Tibial nerve (tissue), 4 donors: Measurements from ENCODE around the gene MYRIP.

Source experiments
- EP300 ChIP-seq, 2 donors: sonication (generic); formaldehyde crosslinking; IDR thresholded peaks; one replicate each; pipeline ENCODE4 v1.6.1; 2017; ENCODE audit warnings: antibody characterized with exemption in 2 of 2, mild to moderate bottlenecking in 1 of 2
- TF ChIP-seq, protein P1 (sequence below), 5 experiments: fragments of 200-600 bp in 3 of 5; fragments of 450-650 bp in 2 of 5; sonication (generic) in 3 of 5; IDR thresholded peaks; one replicate each; pipeline ENCODE4 v1.5.1; 2016 to 2019; ENCODE audit warnings: antibody characterized with exemption in 5 of 5, mild to moderate bottlenecking in 3 of 5, moderate library complexity in 2 of 5

- TF ChIP-seq, protein P1, sequence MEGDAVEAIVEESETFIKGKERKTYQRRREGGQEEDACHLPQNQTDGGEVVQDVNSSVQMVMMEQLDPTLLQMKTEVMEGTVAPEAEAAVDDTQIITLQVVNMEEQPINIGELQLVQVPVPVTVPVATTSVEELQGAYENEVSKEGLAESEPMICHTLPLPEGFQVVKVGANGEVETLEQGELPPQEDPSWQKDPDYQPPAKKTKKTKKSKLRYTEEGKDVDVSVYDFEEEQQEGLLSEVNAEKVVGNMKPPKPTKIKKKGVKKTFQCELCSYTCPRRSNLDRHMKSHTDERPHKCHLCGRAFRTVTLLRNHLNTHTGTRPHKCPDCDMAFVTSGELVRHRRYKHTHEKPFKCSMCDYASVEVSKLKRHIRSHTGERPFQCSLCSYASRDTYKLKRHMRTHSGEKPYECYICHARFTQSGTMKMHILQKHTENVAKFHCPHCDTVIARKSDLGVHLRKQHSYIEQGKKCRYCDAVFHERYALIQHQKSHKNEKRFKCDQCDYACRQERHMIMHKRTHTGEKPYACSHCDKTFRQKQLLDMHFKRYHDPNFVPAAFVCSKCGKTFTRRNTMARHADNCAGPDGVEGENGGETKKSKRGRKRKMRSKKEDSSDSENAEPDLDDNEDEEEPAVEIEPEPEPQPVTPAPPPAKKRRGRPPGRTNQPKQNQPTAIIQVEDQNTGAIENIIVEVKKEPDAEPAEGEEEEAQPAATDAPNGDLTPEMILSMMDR (IDR thresholded peaks at IDR 0.05): no peak
- TF ChIP-seq EP300 (IDR thresholded peaks at IDR 0.05): no peak
Measured at GRCh38 chr3:40124918-40125317, 315.5 kb downstream of the MYRIP start.
